Prostate gland (tissue), 2 donors: ENCODE data around the gene FCER2. TPM values are rescaled to one million over a fixed set of nuclear protein-coding genes. Genes with fewer than 3 reads are reported as not detected.

Source experiments
- DNase-seq: peaks from one replicate; pipeline ENCODE4 v3.0.0-alpha.2; 2019; ENCODE audit warnings: low spot score
- H3K27ac ChIP-seq, 2 donors: fragments of 200-600 bp; sonication (generic); 2 replicates each; pipeline ENCODE4 v1.5.1; 2017 to 2019
- H3K27me3 ChIP-seq: fragments of 200-600 bp; sonication (generic); replicated peaks from 2 replicates; pipeline ENCODE4 v1.5.1; 2019; ENCODE audit not compliant: insufficient read depth
- H3K36me3 ChIP-seq, 2 donors: fragments of 200-600 bp; sonication (generic); 1 replicate in 1 of 2; 2 replicates in 1 of 2; pipeline versions ENCODE4 v1.5.1 to v1.8.1; 2017 to 2019
- H3K4me1 ChIP-seq: fragments of 200-600 bp; sonication (generic); replicated peaks from 2 replicates; pipeline ENCODE4 v1.5.1; 2019
- H3K4me3 ChIP-seq, 2 donors: fragments of 200-600 bp; sonication (generic); 2 replicates each; pipeline ENCODE4 v1.5.1; 2017 to 2019
- H3K9me3 ChIP-seq: fragments of 200-600 bp; sonication (generic); 2 replicates; pipeline ENCODE4 v1.5.1; 2017
- POLR2A ChIP-seq: fragments of 450-650 bp; IDR thresholded peaks from one replicate; pipeline ENCODE4 v1.6.1; 2016; ENCODE audit warnings: antibody characterized with exemption, mild to moderate bottlenecking
- POLR2AphosphoS5 ChIP-seq: sonication (generic); formaldehyde crosslinking; IDR thresholded peaks from one replicate; pipeline ENCODE4 v1.6.1; 2017; ENCODE audit warnings: antibody characterized with exemption
- WGBS: methylation state at CpG from one replicate; pipeline ENCODE4 v1.1.5; 2018; 5-methylcytosine and 5-hydroxymethylcytosine counted together
- intact Hi-C: fragments of 100-400 bp; cut with DNase I; formaldehyde crosslinking; loops from one replicate; pipeline ENCODE4 v1.14.2; 2022
- total RNA-seq, 2 donors: library from RNA; depleted of rRNA; stranded (reverse); fragments of >200 nt; gene quantifications; one replicate each; pipeline ENCODE4 v1.1.0, GENCODE V29; 2016
- TF ChIP-seq, protein P1 (sequence below), 4 experiments: fragments of 200-600 bp in 2 of 4; fragments of 450-650 bp in 2 of 4; sonication (generic) in 2 of 4; IDR thresholded peaks; 1 replicate in 3 of 4; 2 replicates in 1 of 4; pipeline ENCODE4 v1.5.1; 2016 to 2019; ENCODE audit warnings: antibody characterized with exemption in 4 of 4, mild to moderate bottlenecking in 2 of 4, moderate library complexity in 2 of 4

The FCER2 gene
- total RNA-seq, 2 donors from 2014 or later: 1.5 TPM; not detected in 1

DNA sequence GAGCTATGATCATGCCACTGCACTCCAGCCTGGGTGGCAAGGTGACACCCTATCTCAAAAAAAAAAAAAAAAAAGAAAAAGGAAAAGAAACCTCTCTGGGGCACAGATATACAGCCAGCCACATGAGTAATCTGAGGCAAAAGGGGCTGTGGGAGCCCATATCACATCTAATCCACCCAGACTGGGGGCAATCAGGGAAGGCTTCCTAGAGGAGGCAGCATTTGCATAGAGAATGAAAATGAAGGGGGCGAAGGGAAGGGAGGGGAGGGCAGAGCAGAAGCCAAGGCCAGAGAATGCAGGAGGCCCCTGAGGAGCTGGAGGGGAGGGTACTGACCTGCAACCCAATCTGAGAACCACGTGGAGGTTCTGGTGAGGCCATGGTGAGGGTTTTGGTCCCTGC is 51.8 kb downstream of the FCER2 start:
- H3K9me3 ChIP-seq: no peaks in the 10 kb centered on the region
- no peaks in the 10 kb centered on the region for H3K36me3 ChIP-seq
- no peaks in the 10 kb centered on the region for H3K27me3 ChIP-seq
- WGBS: 32% methylated on average over 2 of the region's 2 CpGs
- TF ChIP-seq POLR2A (no peak), POLR2AphosphoS5 (no peak)
- TF ChIP-seq, protein P1, sequence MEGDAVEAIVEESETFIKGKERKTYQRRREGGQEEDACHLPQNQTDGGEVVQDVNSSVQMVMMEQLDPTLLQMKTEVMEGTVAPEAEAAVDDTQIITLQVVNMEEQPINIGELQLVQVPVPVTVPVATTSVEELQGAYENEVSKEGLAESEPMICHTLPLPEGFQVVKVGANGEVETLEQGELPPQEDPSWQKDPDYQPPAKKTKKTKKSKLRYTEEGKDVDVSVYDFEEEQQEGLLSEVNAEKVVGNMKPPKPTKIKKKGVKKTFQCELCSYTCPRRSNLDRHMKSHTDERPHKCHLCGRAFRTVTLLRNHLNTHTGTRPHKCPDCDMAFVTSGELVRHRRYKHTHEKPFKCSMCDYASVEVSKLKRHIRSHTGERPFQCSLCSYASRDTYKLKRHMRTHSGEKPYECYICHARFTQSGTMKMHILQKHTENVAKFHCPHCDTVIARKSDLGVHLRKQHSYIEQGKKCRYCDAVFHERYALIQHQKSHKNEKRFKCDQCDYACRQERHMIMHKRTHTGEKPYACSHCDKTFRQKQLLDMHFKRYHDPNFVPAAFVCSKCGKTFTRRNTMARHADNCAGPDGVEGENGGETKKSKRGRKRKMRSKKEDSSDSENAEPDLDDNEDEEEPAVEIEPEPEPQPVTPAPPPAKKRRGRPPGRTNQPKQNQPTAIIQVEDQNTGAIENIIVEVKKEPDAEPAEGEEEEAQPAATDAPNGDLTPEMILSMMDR (IDR thresholded peaks at IDR 0.05): no peak
- no peak for DNase-seq
- intact Hi-C loops: loop anchor here (2.0 to 10.0 kb wide), 2 partner anchors 35 to 145 kb away; no protein-coding TSS in a partner anchor
- H3K4me3 ChIP-seq: no peak overlapping the region
- no peak overlapping the region for H3K27ac ChIP-seq
- no peaks in the 10 kb centered on the region for H3K4me1 ChIP-seq

DNA sequence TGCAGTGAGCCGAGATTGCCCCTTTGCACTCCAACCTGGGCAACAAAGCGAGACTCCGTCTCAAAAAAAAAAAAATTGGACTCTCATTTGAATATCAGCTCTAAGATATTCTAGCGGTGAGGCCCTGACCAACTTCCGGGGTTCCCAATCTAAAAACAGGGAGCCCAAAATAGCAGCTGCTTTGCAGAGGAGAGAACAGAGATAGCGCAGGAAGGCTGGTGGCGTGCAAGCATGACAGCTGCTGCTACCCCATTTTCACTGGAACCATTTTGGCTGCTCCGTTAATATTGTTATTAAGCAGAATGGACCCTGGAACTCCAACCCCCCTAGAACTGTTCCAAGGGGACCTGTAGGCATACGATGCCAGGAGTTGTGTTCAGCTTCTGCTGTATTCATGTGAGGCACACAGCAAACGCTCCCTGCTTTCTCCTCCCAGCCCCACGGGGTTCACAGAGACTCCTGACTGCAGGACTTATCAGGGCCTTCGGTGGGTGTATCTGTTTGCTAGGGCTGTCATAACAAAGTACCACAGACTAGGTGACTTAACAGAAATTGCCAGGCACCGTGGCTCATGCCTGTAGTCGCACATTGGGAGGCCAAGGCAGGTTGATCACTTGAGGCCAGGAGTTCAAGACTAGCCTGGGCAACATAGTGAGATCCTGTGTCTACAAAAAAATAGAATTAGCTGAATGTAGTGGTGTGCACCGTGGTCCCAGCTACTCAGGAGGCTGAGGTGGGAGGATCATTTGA is 53.5 kb downstream of the FCER2 start:
- 88% methylated on average over 15 of the region's 15 CpGs for WGBS
- TF ChIP-seq POLR2A (no peak), POLR2AphosphoS5 (no peak)
- TF ChIP-seq, protein P1 (IDR thresholded peaks at IDR 0.05): no peak
- no peak overlapping the region for H3K27ac ChIP-seq
- no peak overlapping the region for H3K4me3 ChIP-seq
- intact Hi-C loops: no loop called here
- no peaks in the 10 kb centered on the region for H3K36me3 ChIP-seq
- DNase-seq: no peak
- no peaks in the 10 kb centered on the region for H3K27me3 ChIP-seq
- H3K9me3 ChIP-seq: no peaks in the 10 kb centered on the region
- H3K4me1 ChIP-seq: no peaks in the 10 kb centered on the region

DNA sequence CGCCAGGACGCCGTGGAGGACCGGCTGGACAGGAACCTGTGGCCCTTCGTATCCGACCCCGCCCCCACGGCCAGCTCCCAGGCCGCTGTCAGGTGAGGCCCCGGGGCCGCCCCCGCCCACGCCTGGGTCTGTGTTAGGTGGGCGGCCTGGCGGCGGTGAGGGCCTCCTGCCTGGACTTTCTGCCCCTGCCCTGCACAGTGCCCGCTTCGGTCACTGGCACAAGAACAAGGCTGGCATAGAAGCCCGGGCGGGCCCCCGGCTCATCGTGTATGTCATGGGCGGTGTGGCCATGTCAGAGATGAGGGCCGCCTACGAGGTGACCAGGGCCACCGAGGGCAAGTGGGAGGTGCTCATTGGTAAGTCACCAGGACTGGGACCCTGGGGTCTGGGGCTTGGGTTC is 54.8 kb downstream of the FCER2 start:
- H3K27ac ChIP-seq: no peak overlapping the region
- H3K36me3 ChIP-seq: no peaks in the 10 kb centered on the region
- no peaks in the 10 kb centered on the region for H3K9me3 ChIP-seq
- no peak overlapping the region for H3K4me3 ChIP-seq
- WGBS: 92% methylated on average over 26 of the region's 26 CpGs
- TF ChIP-seq, protein P1 (IDR thresholded peaks at IDR 0.05): no peak
- TF ChIP-seq POLR2A: no peak
- no peak for TF ChIP-seq POLR2AphosphoS5
- DNase-seq: no peak
- H3K27me3 ChIP-seq: no peaks in the 10 kb centered on the region
- H3K4me1 ChIP-seq: no peaks in the 10 kb centered on the region
- intact Hi-C loops: no loop called here

DNA sequence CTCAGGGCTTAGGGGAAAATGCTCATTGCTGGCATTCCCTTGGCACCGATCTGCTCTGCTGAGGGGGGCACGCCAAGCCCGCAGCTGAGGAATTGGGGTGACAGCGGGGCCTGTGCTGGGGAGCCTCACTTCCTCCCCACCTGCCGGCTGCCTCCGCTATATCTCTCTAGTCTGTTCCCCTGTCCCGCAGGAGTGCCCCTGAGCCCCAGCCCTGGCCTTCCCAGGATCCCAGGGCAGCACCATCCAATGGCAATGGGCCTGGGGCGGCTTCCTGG is 55.6 kb downstream of the FCER2 start:
- Histone ChIP-seq H3K4me1 (no peaks in the 10 kb centered on the region), H3K36me3 (no peaks in the 10 kb centered on the region), H3K9me3 (no peaks in the 10 kb centered on the region), H3K4me3 (no peak overlapping the region), H3K27ac (no peak overlapping the region), H3K27me3 (no peaks in the 10 kb centered on the region)
- intact Hi-C loops: no loop called here
- no peak for TF ChIP-seq POLR2AphosphoS5
- DNase-seq: no peak
- WGBS: 83% methylated on average over 8 of the region's 8 CpGs

DNA sequence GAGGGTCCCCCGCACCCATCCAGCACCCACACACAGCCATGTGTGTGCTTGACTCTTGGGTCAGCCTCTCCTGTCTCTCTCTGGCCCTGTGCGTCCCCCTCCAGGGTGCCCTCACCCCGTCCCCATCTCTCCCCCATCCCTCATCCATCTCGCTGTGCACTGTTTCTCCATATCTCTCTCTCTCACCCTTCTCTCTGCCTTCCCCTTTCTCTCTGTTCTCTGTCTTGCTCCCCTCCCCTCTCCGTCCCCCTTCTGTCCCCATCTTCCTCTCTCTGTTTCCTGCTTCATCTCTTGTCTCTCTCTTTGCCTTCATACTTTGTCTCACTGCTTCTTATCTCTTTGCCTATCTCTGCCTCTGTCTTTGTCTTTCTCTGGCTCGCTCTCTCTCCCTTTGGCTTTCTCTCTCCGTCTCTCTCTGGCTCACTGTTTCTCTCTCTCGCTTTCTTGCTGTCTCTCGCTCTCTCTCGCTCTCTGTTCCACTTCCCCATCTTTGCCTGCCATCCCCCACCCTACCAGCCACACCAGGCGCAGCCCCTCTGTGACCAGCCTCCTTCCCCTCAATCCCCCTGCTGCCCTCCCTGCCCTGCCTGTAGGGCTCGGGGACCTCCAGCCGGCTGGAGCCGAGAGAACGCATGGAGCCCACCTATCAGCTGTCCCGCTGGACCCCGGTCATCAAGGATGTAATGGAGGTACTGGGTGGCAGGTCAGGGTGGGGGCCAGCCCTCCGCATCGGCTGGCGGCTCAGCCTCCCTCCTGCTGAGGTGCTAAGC is 56.1 kb downstream of the FCER2 start:
- Histone ChIP-seq H3K4me3 (no peak overlapping the region), H3K4me1 (no peaks in the 10 kb centered on the region), H3K27me3 (no peaks in the 10 kb centered on the region), H3K9me3 (no peaks in the 10 kb centered on the region), H3K36me3 (no peaks in the 10 kb centered on the region), H3K27ac (no peak overlapping the region)
- no peak for DNase-seq
- TF ChIP-seq, protein P1 (IDR thresholded peaks at IDR 0.05): no peak
- TF ChIP-seq POLR2A (no peak), POLR2AphosphoS5 (no peak)
- intact Hi-C loops: no loop called here
- 68% methylated on average over 20 of the region's 20 CpGs for WGBS
